ENCODE results near the gene KIAA0825. TPM values are rescaled to one million over a fixed set of nuclear protein-coding genes. Genes with fewer than 3 reads are reported as not detected.

KIAA0825 gene
- total RNA-seq, 1 donor from 2014 or later, result 0.28 TPM

- no peaks in the 10 kb centered on the region for H3K9me3 Mint-ChIP-seq
- H3K4me1 Mint-ChIP-seq, result no peaks in the 10 kb centered on the region
- intact Hi-C loops (cut with micrococcal nuclease), result no loop called here
- H3K27ac Mint-ChIP-seq, result no peak overlapping the region
- H3K27me3 Mint-ChIP-seq, result no peaks in the 10 kb centered on the region
- no peak overlapping the region for H3K4me3 Mint-ChIP-seq
- H3K36me3 Mint-ChIP-seq (ENCODE audit: low read depth), result no peaks in the 10 kb centered on the region
- no peak for DNase-seq
These were observed 369.0 kb downstream of the KIAA0825 start for GRCh38 chr5:94249430-94249829.

GRCh38 chr5:94248175-94248875 is 370.1 kb downstream of the KIAA0825 start:
- DNase-seq, result no peak
- Mint-ChIP-seq H3K4me3 (no peak overlapping the region), H3K27me3 (no peaks in the 10 kb centered on the region), H3K36me3 (ENCODE audit: low read depth) (no peaks in the 10 kb centered on the region), H3K27ac (no peak overlapping the region), H3K9me3 (no peaks in the 10 kb centered on the region), H3K4me1 (no peaks in the 10 kb centered on the region)
- intact Hi-C loops (cut with micrococcal nuclease), result no loop called here

- H3K4me1 Mint-ChIP-seq, result no peaks in the 10 kb centered on the region
- H3K36me3 Mint-ChIP-seq (ENCODE audit: low read depth), result no peaks in the 10 kb centered on the region
- H3K9me3 Mint-ChIP-seq, result no peaks in the 10 kb centered on the region
- DNase-seq, result no peak
- no peak overlapping the region for H3K4me3 Mint-ChIP-seq
- H3K27me3 Mint-ChIP-seq, result no peaks in the 10 kb centered on the region
- no peak overlapping the region for H3K27ac Mint-ChIP-seq
- intact Hi-C loops (cut with micrococcal nuclease), result no loop called here
These were observed 372.8 kb downstream of the KIAA0825 start for GRCh38 chr5:94245608-94246007.

GRCh38 chr5:94244921-94245320 is 373.5 kb downstream of the KIAA0825 start:
- H3K27ac Mint-ChIP-seq, result no peak overlapping the region
- H3K4me3 Mint-ChIP-seq, result no peak overlapping the region
- H3K4me1 Mint-ChIP-seq, result no peaks in the 10 kb centered on the region
- H3K27me3 Mint-ChIP-seq, result no peaks in the 10 kb centered on the region
- no peaks in the 10 kb centered on the region for H3K9me3 Mint-ChIP-seq
- no peak for DNase-seq
- intact Hi-C loops (cut with micrococcal nuclease), result no loop called here
- no peaks in the 10 kb centered on the region for H3K36me3 Mint-ChIP-seq (ENCODE audit: low read depth)

GRCh38 chr5:94243612-94244011 is 374.8 kb downstream of the KIAA0825 start:
- Mint-ChIP-seq H3K27ac (no peak overlapping the region), H3K4me1 (no peaks in the 10 kb centered on the region), H3K9me3 (no peaks in the 10 kb centered on the region), H3K4me3 (no peak overlapping the region), H3K27me3 (no peaks in the 10 kb centered on the region), H3K36me3 (ENCODE audit: low read depth) (no peaks in the 10 kb centered on the region)
- intact Hi-C loops (cut with micrococcal nuclease), result no loop called here
- no peak for DNase-seq

GRCh38 chr5:94240993-94241651 is 377.3 kb downstream of the KIAA0825 start:
- no peak overlapping the region for H3K4me3 Mint-ChIP-seq
- no peaks in the 10 kb centered on the region for H3K4me1 Mint-ChIP-seq
- intact Hi-C loops (cut with micrococcal nuclease), result no loop called here
- no peak overlapping the region for H3K27ac Mint-ChIP-seq
- no peaks in the 10 kb centered on the region for H3K36me3 Mint-ChIP-seq (ENCODE audit: low read depth)
- no peaks in the 10 kb centered on the region for H3K27me3 Mint-ChIP-seq
- no peak for DNase-seq
- H3K9me3 Mint-ChIP-seq, result no peaks in the 10 kb centered on the region

- Mint-ChIP-seq H3K36me3 (ENCODE audit: low read depth) (no peaks in the 10 kb centered on the region), H3K27ac (no peak overlapping the region), H3K4me1 (no peaks in the 10 kb centered on the region), H3K9me3 (no peaks in the 10 kb centered on the region), H3K27me3 (no peaks in the 10 kb centered on the region), H3K4me3 (no peak overlapping the region)
- intact Hi-C loops (cut with micrococcal nuclease), result no loop called here
- DNase-seq, result no peak
These were observed 377.8 kb downstream of the KIAA0825 start for GRCh38 chr5:94240596-94240992.

- H3K27me3 Mint-ChIP-seq, result no peaks in the 10 kb centered on the region
- H3K27ac Mint-ChIP-seq, result no peak overlapping the region
- no peaks in the 10 kb centered on the region for H3K36me3 Mint-ChIP-seq (ENCODE audit: low read depth)
- H3K4me3 Mint-ChIP-seq, result no peak overlapping the region
- no peak for DNase-seq
- no peaks in the 10 kb centered on the region for H3K9me3 Mint-ChIP-seq
- no peaks in the 10 kb centered on the region for H3K4me1 Mint-ChIP-seq
- intact Hi-C loops (cut with micrococcal nuclease), result no loop called here
These were observed 378.3 kb downstream of the KIAA0825 start for GRCh38 chr5:94240134-94240533.

- intact Hi-C loops (cut with micrococcal nuclease), result no loop called here
- Mint-ChIP-seq H3K9me3 (no peaks in the 10 kb centered on the region), H3K4me1 (no peaks in the 10 kb centered on the region), H3K27me3 (no peaks in the 10 kb centered on the region), H3K36me3 (ENCODE audit: low read depth) (no peaks in the 10 kb centered on the region), H3K4me3 (no peak overlapping the region), H3K27ac (no peak overlapping the region)
- DNase-seq, result no peak
These were observed 379.1 kb downstream of the KIAA0825 start for GRCh38 chr5:94239266-94239665.

- Mint-ChIP-seq H3K27me3 (no peaks in the 10 kb centered on the region), H3K4me3 (no peak overlapping the region), H3K36me3 (ENCODE audit: low read depth) (no peaks in the 10 kb centered on the region), H3K9me3 (no peaks in the 10 kb centered on the region), H3K27ac (no peak overlapping the region), H3K4me1 (no peaks in the 10 kb centered on the region)
- no peak for DNase-seq
- intact Hi-C loops (cut with micrococcal nuclease), result no loop called here
These were observed 383.4 kb downstream of the KIAA0825 start for GRCh38 chr5:94234987-94235386.

GRCh38 chr5:94228791-94229190 is 389.6 kb downstream of the KIAA0825 start:
- H3K36me3 Mint-ChIP-seq (ENCODE audit: low read depth), result no peaks in the 10 kb centered on the region
- H3K4me3 Mint-ChIP-seq, result no peak overlapping the region
- no peaks in the 10 kb centered on the region for H3K4me1 Mint-ChIP-seq
- no peaks in the 10 kb centered on the region for H3K27me3 Mint-ChIP-seq
- no peak for DNase-seq
- H3K9me3 Mint-ChIP-seq, result no peaks in the 10 kb centered on the region
- intact Hi-C loops (cut with micrococcal nuclease), result no loop called here
- no peak overlapping the region for H3K27ac Mint-ChIP-seq

- no peak overlapping the region for H3K4me3 Mint-ChIP-seq
- intact Hi-C loops (cut with micrococcal nuclease), result no loop called here
- peaks cover 11% of the 10 kb centered on the region for H3K4me1 Mint-ChIP-seq
- no peaks in the 10 kb centered on the region for H3K36me3 Mint-ChIP-seq (ENCODE audit: low read depth)
- no peak for DNase-seq
- no peak overlapping the region for H3K27ac Mint-ChIP-seq
- H3K9me3 Mint-ChIP-seq, result no peaks in the 10 kb centered on the region
- H3K27me3 Mint-ChIP-seq, result no peaks in the 10 kb centered on the region
These were observed 395.2 kb downstream of the KIAA0825 start for GRCh38 chr5:94223235-94223634.

GRCh38 chr5:94218374-94218773 is 400.0 kb downstream of the KIAA0825 start:
- intact Hi-C loops (cut with micrococcal nuclease), result no loop called here
- Mint-ChIP-seq H3K27ac (no peak overlapping the region), H3K4me3 (no peak overlapping the region), H3K4me1 (peaks cover 10% of the 10 kb centered on the region), H3K36me3 (ENCODE audit: low read depth) (no peaks in the 10 kb centered on the region), H3K9me3 (no peaks in the 10 kb centered on the region), H3K27me3 (no peaks in the 10 kb centered on the region)
- no peak for DNase-seq

- H3K4me3 Mint-ChIP-seq, result no peak overlapping the region
- no peaks in the 10 kb centered on the region for H3K36me3 Mint-ChIP-seq (ENCODE audit: low read depth)
- no peak overlapping the region for H3K27ac Mint-ChIP-seq
- DNase-seq, result no peak
- intact Hi-C loops (cut with micrococcal nuclease), result no loop called here
- H3K27me3 Mint-ChIP-seq, result no peaks in the 10 kb centered on the region
- H3K9me3 Mint-ChIP-seq, result no peaks in the 10 kb centered on the region
- H3K4me1 Mint-ChIP-seq, result peaks cover 5% of the 10 kb centered on the region
These were observed 400.7 kb downstream of the KIAA0825 start for GRCh38 chr5:94217745-94218144.

- no peak for DNase-seq
- Mint-ChIP-seq H3K27me3 (no peaks in the 10 kb centered on the region), H3K4me3 (no peak overlapping the region), H3K27ac (no peak overlapping the region), H3K4me1 (peaks cover 4% of the 10 kb centered on the region), H3K9me3 (no peaks in the 10 kb centered on the region), H3K36me3 (ENCODE audit: low read depth) (no peaks in the 10 kb centered on the region)
- intact Hi-C loops (cut with micrococcal nuclease), result no loop called here
These were observed 401.2 kb downstream of the KIAA0825 start for GRCh38 chr5:94217216-94217615.
